H1 (cell line): ENCODE measurements around the gene SERPINB5. TPM values are rescaled to one million over a fixed set of nuclear protein-coding genes. Genes with fewer than 3 reads are reported as not detected.

ENCODE experiments used
- KDM5A ChIP-seq: fragments of 200-600 bp; IDR thresholded peaks from 2 replicates; pipeline ENCODE4 v1.7.1; 2012; ENCODE audit warnings: mild to moderate bottlenecking, low read length, inconsistent platforms, mixed read lengths
- SUZ12 ChIP-seq: fragments of 200-600 bp; sonication (generic); IDR thresholded peaks from 2 replicates; pipeline ENCODE4 v1.6.1; 2012; ENCODE audit warnings: mild to moderate bottlenecking, inconsistent platforms, low read length, moderate library complexity, mixed read lengths
- polyA plus RNA-seq, 7 experiments: library from polyadenylated mRNA; depleted of rRNA in 3 of 7; stranded (reverse) in 5 of 7; unstranded in 2 of 7; fragments of >200 nt in 5 of 7; fragments of 200-250 nt in 2 of 7; gene quantifications; 1 replicate in 5 of 7; 2 replicates in 1 of 7; 4 replicates in 1 of 7; pipeline versions ENCODE4 v1.2.1 to v1.2.3, GENCODE V29; 2011 to 2013; ENCODE audit warnings: missing spikeins in 2 of 7, mixed read lengths in 2 of 7
- total RNA-seq: library from RNA; stranded (reverse); fragmentation: NEBNext Ultra II Directional; extraction: Animal tissue kit (Norgen Biotek cat#: 25700); gene quantifications from 2 replicates; pipeline ENCODE4 v1.2.1, GENCODE V29; 2021

Gene SERPINB5
- total and polyA plus RNA-seq, 2 of the 8 experiments (the other 6 are each of a cell fraction or from before 2014, with no cell fraction given): 0.03 TPM; not detected in 1

- TF ChIP-seq KDM5A (no peak), SUZ12 (no peak)
- TF ChIP-seq, all 59 proteins: peak for 6
These were observed 34.5 kb downstream of the SERPINB5 start (continued) for GRCh38 chr18:63511285-63511684.
